ENCODE data around the gene DCLK1. TPM values are rescaled to one million over a fixed set of nuclear protein-coding genes. Genes with fewer than 3 reads are reported as not detected.
"Not testable (repeated sequence)": the region's sequence is repeated elsewhere in the genome, so short reads cannot be mapped to it uniquely, and the experiment has no call there.

Gene DCLK1
- total RNA-seq, 1 donor from 2014 or later = 36.1 TPM

DNA sequence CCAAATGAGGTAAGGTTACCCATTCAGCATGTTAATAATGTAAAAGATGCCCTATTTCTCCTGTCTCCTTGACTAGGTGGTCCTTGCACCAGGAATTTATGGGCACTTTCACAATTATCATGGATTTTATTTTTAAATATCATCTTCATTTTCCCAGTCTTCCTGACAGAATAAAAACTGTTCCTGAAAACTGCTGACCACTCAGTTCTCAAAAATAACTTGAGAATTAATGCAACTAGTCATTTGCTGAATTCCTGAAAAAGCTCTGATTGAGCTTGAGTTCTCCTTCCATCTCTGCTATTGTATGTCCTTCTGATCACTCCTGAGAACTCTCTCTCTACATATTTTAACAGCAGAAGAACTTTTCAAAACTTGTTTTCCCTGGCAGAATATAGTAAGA, 55.0 kb downstream of the DCLK1 start:
- Histone ChIP-seq H3K27me3 (no peaks in the 10 kb centered on the region), H3K36me3 (no peaks in the 10 kb centered on the region), H3K27ac (no peak overlapping the region), H3K4me3 (no peak overlapping the region), H3K9me3 (no peaks in the 10 kb centered on the region), H3K4me1 (no peaks in the 10 kb centered on the region)
- TF ChIP-seq, protein P1, sequence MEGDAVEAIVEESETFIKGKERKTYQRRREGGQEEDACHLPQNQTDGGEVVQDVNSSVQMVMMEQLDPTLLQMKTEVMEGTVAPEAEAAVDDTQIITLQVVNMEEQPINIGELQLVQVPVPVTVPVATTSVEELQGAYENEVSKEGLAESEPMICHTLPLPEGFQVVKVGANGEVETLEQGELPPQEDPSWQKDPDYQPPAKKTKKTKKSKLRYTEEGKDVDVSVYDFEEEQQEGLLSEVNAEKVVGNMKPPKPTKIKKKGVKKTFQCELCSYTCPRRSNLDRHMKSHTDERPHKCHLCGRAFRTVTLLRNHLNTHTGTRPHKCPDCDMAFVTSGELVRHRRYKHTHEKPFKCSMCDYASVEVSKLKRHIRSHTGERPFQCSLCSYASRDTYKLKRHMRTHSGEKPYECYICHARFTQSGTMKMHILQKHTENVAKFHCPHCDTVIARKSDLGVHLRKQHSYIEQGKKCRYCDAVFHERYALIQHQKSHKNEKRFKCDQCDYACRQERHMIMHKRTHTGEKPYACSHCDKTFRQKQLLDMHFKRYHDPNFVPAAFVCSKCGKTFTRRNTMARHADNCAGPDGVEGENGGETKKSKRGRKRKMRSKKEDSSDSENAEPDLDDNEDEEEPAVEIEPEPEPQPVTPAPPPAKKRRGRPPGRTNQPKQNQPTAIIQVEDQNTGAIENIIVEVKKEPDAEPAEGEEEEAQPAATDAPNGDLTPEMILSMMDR (IDR thresholded peaks at IDR 0.05) = no peak
- TF ChIP-seq POLR2A (IDR thresholded peaks at IDR 0.05) (no peak), POLR2AphosphoS5 (IDR thresholded peaks at IDR 0.05; ENCODE audit: insufficient read depth in 1 of 2, low read depth in 1 of 2) (no peak)
- DNase-seq (ENCODE audit: extremely low spot score in 2 of 2) = no peak
- intact Hi-C loops (cut with DNase I) = no loop called here

DNA sequence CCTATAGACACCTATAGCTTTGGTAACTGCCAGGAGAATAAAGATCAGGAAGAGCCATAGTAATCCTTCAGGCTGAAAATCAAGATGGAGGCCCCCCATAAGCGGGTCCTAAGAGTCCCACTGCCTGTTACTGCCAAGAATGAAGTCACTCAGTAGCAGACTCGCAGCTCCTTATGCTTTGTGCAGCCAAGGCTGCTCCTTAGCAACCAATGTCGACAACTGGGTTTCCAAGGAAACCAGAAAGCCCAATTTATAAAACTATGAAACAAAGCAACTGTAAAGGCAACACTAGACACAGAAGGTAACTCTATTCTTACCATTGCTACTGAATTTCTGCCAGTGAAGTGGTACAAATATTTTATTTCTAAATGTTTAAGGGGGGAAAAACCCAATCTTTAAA, 56.5 kb downstream of the DCLK1 start:
- DNase-seq (ENCODE audit: extremely low spot score in 2 of 2) = no peak
- intact Hi-C loops (cut with DNase I) = no loop called here
- H3K9me3 ChIP-seq = no peaks in the 10 kb centered on the region
- no peaks in the 10 kb centered on the region for H3K4me1 ChIP-seq
- TF ChIP-seq POLR2A (IDR thresholded peaks at IDR 0.05) = no peak
- TF ChIP-seq POLR2AphosphoS5 (IDR thresholded peaks at IDR 0.05; ENCODE audit: insufficient read depth in 1 of 2, low read depth in 1 of 2) = no peak
- TF ChIP-seq, protein P1 (IDR thresholded peaks at IDR 0.05) = no peak
- no peak overlapping the region for H3K4me3 ChIP-seq
- H3K36me3 ChIP-seq = no peaks in the 10 kb centered on the region
- no peaks in the 10 kb centered on the region for H3K27me3 ChIP-seq
- no peak overlapping the region for H3K27ac ChIP-seq

DNA sequence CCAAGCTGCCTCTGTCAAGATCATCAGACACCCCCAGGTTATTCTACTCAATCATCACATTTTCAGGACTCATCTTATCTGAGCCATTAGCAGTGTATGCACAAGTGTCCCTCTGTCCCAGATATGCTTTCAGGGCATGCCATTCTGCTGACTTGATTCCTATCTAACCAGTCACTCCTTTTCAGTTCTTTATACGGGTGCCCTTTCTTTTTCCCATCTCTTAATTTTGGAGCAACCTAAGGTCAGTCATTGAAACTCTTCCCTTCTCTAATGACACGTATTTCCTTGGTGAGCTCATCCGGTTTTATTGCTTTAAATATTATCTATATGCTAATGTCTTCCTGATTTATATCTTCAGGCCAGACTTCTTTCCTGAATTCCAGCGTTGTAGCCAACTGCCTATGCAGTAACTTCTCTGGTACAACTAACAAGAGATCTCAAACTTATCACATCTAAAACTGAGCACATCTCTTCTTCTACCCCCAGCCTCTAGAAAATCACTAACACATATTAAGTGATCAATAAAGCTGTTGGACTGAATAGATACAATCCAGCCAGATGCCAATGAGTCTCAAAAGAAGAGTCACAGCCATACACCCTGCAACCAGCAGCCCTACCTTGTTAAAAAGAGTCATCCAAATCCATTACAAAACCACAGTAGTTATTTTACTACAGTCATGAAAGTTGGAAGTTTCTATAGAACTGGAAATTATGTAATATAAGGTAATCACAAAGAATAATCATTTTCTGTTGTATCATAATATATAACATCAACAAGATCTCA, 58.8 kb downstream of the DCLK1 start:
- H3K36me3 ChIP-seq = no peaks in the 10 kb centered on the region
- H3K4me3 ChIP-seq = no peak overlapping the region
- H3K27me3 ChIP-seq = no peaks in the 10 kb centered on the region
- intact Hi-C loops (cut with DNase I) = no loop called here
- no peaks in the 10 kb centered on the region for H3K9me3 ChIP-seq
- H3K27ac ChIP-seq = no peak overlapping the region
- H3K4me1 ChIP-seq = peaks cover 13% of the 10 kb centered on the region
- DNase-seq (ENCODE audit: extremely low spot score in 2 of 2) = no peak
- TF ChIP-seq, protein P1 (IDR thresholded peaks at IDR 0.05) = no peak
- no peak for TF ChIP-seq POLR2A (IDR thresholded peaks at IDR 0.05)

DNA sequence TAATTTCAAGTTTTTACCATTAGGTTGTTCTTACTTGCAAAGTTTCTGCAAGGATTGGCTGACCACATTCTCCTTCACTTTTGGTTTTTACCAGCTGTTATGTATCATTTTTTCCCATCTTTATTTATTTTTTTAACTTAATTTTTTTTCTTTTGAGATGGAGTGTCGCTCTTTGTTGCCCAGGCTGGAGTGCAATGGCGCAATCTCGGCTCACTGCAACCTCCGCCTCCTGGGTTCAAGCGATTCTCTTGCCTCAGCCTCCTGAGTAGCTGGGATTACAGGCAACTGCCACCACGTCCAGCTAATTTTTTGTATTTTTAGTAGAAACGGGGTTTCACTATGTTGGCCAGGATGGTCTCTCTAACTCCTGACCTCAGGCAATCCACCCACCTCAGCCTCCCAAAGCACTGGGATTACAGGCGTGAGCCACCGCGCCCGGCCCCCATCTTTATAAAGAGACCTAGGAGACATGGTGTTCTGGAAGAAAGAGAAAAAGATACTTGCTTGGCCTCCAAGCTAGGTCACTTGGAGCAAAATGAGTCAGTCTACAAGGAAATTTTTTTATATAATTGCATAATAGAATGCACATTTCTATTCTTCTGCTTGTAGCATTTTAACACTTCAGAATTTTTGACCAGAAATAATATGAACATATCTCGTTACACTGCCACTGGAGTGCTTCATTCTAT, 60.5 kb downstream of the DCLK1 start:
- H3K27me3 ChIP-seq; DNase-seq (ENCODE audit: extremely low spot score in 2 of 2); intact Hi-C loops (cut with DNase I); H3K4me3 ChIP-seq; H3K9me3 ChIP-seq; H3K36me3 ChIP-seq: not testable (repeated sequence)
- TF ChIP-seq POLR2AphosphoS5 (IDR thresholded peaks at IDR 0.05; ENCODE audit: insufficient read depth in 1 of 2, low read depth in 1 of 2) = peak in 1 of 2 donors; percentile 23
- H3K27ac ChIP-seq = peak overlapping the region; percentile 65
- H3K4me1 ChIP-seq = peaks cover 13% of the 10 kb centered on the region

DNA sequence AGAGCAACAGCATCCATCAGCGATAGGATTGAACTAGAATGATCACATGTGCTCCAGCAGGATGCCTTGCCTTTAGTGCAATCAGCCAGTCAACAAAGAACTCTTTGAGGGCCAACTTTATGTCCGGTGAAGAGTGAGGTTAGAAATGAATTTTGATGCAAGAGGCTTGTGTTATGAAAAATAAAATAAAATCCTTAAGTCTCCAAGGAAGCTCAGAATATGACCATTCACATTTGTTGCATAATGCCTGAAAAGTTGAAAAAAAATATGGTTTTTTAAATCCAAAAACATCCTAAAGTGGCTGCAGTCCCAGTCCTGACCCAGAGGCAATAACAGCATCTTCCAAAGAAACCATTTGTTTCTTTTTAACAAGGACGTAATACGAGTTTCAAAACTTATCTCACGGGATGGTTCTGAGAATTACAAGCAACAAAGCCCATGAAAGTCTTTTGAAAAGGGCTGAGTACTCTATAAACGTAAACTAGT, 61.3 kb downstream of the DCLK1 start:
- Histone ChIP-seq H3K36me3 (no peaks in the 10 kb centered on the region), H3K4me1 (peaks cover 13% of the 10 kb centered on the region), H3K4me3 (no peak overlapping the region), H3K27me3 (no peaks in the 10 kb centered on the region), H3K9me3 (no peaks in the 10 kb centered on the region), H3K27ac (peak overlapping the region; percentile 65)
- no peak for DNase-seq (ENCODE audit: extremely low spot score in 2 of 2)
- intact Hi-C loops (cut with DNase I) = no loop called here
- no peak for TF ChIP-seq POLR2A (IDR thresholded peaks at IDR 0.05)
- peak in 1 of 2 donors; percentile 71 for TF ChIP-seq POLR2AphosphoS5 (IDR thresholded peaks at IDR 0.05; ENCODE audit: insufficient read depth in 1 of 2, low read depth in 1 of 2)

DNA sequence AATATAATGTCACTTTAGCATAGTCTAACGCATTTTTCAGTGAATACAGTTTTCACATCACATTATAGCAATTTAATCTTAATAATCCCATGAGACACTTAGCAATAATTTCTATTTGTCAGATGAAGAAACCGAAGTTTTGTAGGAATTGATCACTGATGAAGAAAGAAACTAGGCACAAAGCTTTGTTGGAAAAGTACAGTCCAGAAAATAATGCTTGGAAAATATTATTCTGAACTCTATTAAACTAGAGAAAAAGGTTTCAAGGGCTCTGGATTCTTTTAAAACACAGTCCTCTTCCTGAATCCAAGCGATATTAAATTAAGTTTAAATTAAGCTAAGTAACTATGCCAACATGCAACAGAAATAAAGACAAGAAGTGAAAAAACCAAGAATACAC, 62.2 kb downstream of the DCLK1 start:
- no peak for DNase-seq (ENCODE audit: extremely low spot score in 2 of 2)
- peaks cover 13% of the 10 kb centered on the region for H3K4me1 ChIP-seq
- no peak for TF ChIP-seq POLR2AphosphoS5 (IDR thresholded peaks at IDR 0.05; ENCODE audit: insufficient read depth in 1 of 2, low read depth in 1 of 2)
- TF ChIP-seq POLR2A (IDR thresholded peaks at IDR 0.05) = no peak
- TF ChIP-seq, protein P1 (IDR thresholded peaks at IDR 0.05) = no peak
- intact Hi-C loops (cut with DNase I) = no loop called here
- H3K27me3 ChIP-seq = no peaks in the 10 kb centered on the region
- H3K4me3 ChIP-seq = no peak overlapping the region
- no peaks in the 10 kb centered on the region for H3K36me3 ChIP-seq
- no peaks in the 10 kb centered on the region for H3K9me3 ChIP-seq
- H3K27ac ChIP-seq = peak overlapping the region; percentile 60

Measured in vagina (tissue), 2 donors.